Neural crest cell (in vitro differentiated cells): Measurements from ENCODE around the gene SLC31A2. TPM values are rescaled to one million over a fixed set of nuclear protein-coding genes. Genes with fewer than 3 reads are reported as not detected.

ENCODE experiments used
- DNase-seq: peaks from one replicate; pipeline ENCODE4 v3.0.0; 2021; ENCODE audit warnings: low read depth, mixed read lengths, low spot score
- H3K27ac Mint-ChIP-seq: one replicate; pipeline ENCODE4 v1.8.0; 2021; ENCODE audit warnings: mild to moderate bottlenecking, mixed read lengths; ENCODE audit not compliant: unreplicated experiment
- H3K27me3 Mint-ChIP-seq: 2 replicates; pipeline ENCODE4 v1.8.0; 2021; ENCODE audit warnings: low read depth, mild to moderate bottlenecking, mixed read lengths
- H3K36me3 Mint-ChIP-seq: 2 replicates; pipeline ENCODE4 v1.8.0; 2021; ENCODE audit warnings: low read depth, mild to moderate bottlenecking, mixed read lengths
- H3K4me1 Mint-ChIP-seq: 2 replicates; pipeline ENCODE4 v1.8.0; 2021; ENCODE audit warnings: mixed read lengths
- H3K4me3 Mint-ChIP-seq: one replicate; pipeline ENCODE4 v1.8.0; 2021; ENCODE audit warnings: mild to moderate bottlenecking, mixed read lengths
- H3K9me3 Mint-ChIP-seq: 2 replicates; pipeline ENCODE4 v1.8.0; 2021; ENCODE audit warnings: mixed read lengths
- total RNA-seq: library from RNA; stranded (reverse); gene quantifications from 2 replicates; pipeline ENCODE4 v1.2.1, GENCODE V29; 2021
- TF ChIP-seq, protein P1 (sequence below): fragments of 200-600 bp; sonication (generic); conservative IDR thresholded peaks from 2 replicates; pipeline ENCODE4 v1.5.0; 2021; ENCODE audit warnings: antibody characterized with exemption, mild to moderate bottlenecking

The SLC31A2 gene
- total RNA-seq, 1 donor from 2014 or later = 3.6 TPM

DNA sequence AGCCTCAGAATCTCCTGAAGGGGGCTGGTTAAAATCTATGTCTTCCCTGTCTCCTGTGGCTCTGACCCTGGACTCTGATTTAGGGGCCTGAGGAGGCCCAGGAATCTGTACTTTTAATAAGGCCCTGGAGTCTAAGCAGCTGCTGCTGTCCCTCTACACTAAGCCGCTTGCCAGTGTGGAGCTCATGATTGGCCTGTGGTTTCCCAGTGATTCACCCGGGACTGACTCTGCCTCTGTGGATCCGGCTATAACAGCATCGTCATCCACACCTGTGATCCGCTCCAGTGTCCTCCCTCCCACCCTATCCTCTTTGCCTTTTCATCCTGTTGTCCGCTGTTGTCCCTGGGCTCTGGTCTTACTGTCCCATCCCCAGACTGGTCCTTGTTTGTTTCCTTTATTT lies 3.7 kb downstream of the SLC31A2 start:
- Mint-ChIP-seq H3K36me3 (peaks cover 5% of the 10 kb centered on the region), H3K9me3 (no peaks in the 10 kb centered on the region), H3K4me1 (peaks cover 7% of the 10 kb centered on the region), H3K4me3 (peak overlapping the region; percentile 47), H3K27me3 (peaks cover 7% of the 10 kb centered on the region), H3K27ac (no peak overlapping the region)
- DNase-seq = no peak
- TF ChIP-seq, protein P1, sequence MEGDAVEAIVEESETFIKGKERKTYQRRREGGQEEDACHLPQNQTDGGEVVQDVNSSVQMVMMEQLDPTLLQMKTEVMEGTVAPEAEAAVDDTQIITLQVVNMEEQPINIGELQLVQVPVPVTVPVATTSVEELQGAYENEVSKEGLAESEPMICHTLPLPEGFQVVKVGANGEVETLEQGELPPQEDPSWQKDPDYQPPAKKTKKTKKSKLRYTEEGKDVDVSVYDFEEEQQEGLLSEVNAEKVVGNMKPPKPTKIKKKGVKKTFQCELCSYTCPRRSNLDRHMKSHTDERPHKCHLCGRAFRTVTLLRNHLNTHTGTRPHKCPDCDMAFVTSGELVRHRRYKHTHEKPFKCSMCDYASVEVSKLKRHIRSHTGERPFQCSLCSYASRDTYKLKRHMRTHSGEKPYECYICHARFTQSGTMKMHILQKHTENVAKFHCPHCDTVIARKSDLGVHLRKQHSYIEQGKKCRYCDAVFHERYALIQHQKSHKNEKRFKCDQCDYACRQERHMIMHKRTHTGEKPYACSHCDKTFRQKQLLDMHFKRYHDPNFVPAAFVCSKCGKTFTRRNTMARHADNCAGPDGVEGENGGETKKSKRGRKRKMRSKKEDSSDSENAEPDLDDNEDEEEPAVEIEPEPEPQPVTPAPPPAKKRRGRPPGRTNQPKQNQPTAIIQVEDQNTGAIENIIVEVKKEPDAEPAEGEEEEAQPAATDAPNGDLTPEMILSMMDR = no peak

- Mint-ChIP-seq H3K4me1 (peaks cover 7% of the 10 kb centered on the region), H3K9me3 (no peaks in the 10 kb centered on the region), H3K27me3 (peaks cover 7% of the 10 kb centered on the region), H3K27ac (no peak overlapping the region), H3K4me3 (peak overlapping the region; percentile 47), H3K36me3 (peaks cover 5% of the 10 kb centered on the region)
- TF ChIP-seq, protein P1 = no peak
- DNase-seq = no peak
Measured at GRCh38 chr9:113154946-113155345, 4.1 kb downstream of the SLC31A2 start.

- Mint-ChIP-seq H3K4me3 (peak overlapping the region; percentile 8), H3K36me3 (peaks cover 5% of the 10 kb centered on the region), H3K27me3 (peaks cover 7% of the 10 kb centered on the region), H3K27ac (peak overlapping the region; percentile 70), H3K4me1 (peaks cover 14% of the 10 kb centered on the region), H3K9me3 (no peaks in the 10 kb centered on the region)
- TF ChIP-seq, protein P1 = no peak
- no peak for DNase-seq
Measured at GRCh38 chr9:113155911-113156588, 5.2 kb downstream of the SLC31A2 start.

DNA sequence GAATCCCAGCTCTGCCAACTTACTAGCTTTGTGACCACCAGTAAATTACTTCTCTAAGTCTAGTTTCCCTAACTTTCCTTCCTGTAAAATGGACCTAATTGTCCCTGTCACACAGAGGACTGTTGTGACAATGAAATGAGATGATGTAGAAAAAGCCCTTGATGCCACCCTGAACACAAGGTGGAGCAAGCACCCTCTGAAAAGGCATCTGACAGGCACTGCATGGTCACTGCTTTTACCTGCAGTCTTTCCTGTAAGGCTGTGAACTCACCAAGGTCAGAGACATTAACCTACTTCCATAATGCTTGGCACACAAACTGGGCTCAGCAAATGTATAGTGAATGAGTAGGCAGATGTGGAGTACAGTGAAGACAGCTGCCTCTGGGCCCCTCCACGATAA lies 6.1 kb downstream of the SLC31A2 start:
- DNase-seq = no peak
- no peak overlapping the region for H3K27ac Mint-ChIP-seq
- H3K9me3 Mint-ChIP-seq = no peaks in the 10 kb centered on the region
- peaks cover 5% of the 10 kb centered on the region for H3K36me3 Mint-ChIP-seq
- peaks cover 4% of the 10 kb centered on the region for H3K27me3 Mint-ChIP-seq
- peaks cover 12% of the 10 kb centered on the region for H3K4me1 Mint-ChIP-seq
- TF ChIP-seq, protein P1 = no peak
- no peak overlapping the region for H3K4me3 Mint-ChIP-seq

GRCh38 chr9:113158446-113158845 lies 7.6 kb downstream of the SLC31A2 start:
- DNase-seq = no peak
- Mint-ChIP-seq H3K9me3 (no peaks in the 10 kb centered on the region), H3K4me3 (no peak overlapping the region), H3K27ac (peak overlapping the region; percentile 37), H3K36me3 (peaks cover 5% of the 10 kb centered on the region), H3K4me1 (peaks cover 14% of the 10 kb centered on the region), H3K27me3 (no peaks in the 10 kb centered on the region)
- TF ChIP-seq, protein P1 = no peak
